GM12891 (cell line): ENCODE results near the gene ACER3.

ENCODE experiments used
- POLR2A ChIP-seq: IDR thresholded peaks from 2 replicates; pipeline ENCODE4 v1.6.1; 2011; ENCODE audit warnings: low read depth, low read length, control low read depth
- POLR2AphosphoS5 ChIP-seq: IDR thresholded peaks from 2 replicates; pipeline ENCODE4 v1.6.1; 2011; ENCODE audit warnings: low read depth, low read length, control low read depth
- SPI1 ChIP-seq: IDR thresholded peaks from 2 replicates; pipeline ENCODE4 v1.6.1; 2011; ENCODE audit warnings: low read depth, low read length, control low read depth
- TAF1 ChIP-seq: IDR thresholded peaks from 2 replicates; pipeline ENCODE4 v1.6.1; 2011; ENCODE audit warnings: low read depth, low read length, control low read depth

GRCh38 chr11:76918941-76919386, 58.2 kb downstream of the ACER3 start:
- TF ChIP-seq POLR2A, result no peak
- no peak for TF ChIP-seq SPI1
- no peak for TF ChIP-seq POLR2AphosphoS5
- TF ChIP-seq TAF1, result no peak
